ENCODE measurements around the gene FARS2.

DNA sequence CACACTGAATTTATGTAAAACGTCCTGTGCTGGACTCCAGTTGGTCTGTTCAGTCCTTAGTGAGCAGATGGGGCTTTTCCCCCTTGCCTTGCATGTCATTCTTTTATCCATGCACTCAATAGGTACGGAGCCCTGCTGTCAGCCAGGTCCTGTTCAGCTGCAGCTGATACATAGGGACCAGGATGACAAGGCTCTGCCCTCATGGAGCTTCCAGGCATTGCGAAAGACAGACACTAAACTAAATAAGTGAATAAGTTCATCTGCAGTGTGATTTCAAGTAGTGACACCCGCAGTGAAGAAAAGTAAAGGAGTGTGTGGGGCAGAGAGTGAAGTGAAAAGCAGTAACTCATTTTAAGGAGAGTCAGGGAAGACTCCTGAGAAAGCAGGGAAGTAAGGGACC is 421.2 kb downstream of the FARS2 start:
- TF ChIP-seq, protein P1, sequence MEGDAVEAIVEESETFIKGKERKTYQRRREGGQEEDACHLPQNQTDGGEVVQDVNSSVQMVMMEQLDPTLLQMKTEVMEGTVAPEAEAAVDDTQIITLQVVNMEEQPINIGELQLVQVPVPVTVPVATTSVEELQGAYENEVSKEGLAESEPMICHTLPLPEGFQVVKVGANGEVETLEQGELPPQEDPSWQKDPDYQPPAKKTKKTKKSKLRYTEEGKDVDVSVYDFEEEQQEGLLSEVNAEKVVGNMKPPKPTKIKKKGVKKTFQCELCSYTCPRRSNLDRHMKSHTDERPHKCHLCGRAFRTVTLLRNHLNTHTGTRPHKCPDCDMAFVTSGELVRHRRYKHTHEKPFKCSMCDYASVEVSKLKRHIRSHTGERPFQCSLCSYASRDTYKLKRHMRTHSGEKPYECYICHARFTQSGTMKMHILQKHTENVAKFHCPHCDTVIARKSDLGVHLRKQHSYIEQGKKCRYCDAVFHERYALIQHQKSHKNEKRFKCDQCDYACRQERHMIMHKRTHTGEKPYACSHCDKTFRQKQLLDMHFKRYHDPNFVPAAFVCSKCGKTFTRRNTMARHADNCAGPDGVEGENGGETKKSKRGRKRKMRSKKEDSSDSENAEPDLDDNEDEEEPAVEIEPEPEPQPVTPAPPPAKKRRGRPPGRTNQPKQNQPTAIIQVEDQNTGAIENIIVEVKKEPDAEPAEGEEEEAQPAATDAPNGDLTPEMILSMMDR (IDR thresholded peaks at IDR 0.05): no peak
- TF ChIP-seq POLR2AphosphoS5 (IDR thresholded peaks at IDR 0.05; ENCODE audit: insufficient read depth in 1 of 2, low read depth in 1 of 2) (no peak), POLR2A (IDR thresholded peaks at IDR 0.05) (no peak)

Data from vagina (tissue), 2 donors.